HG03565 (cell line): ENCODE data around the gene MTCL1.

Source experiments
- ATAC-seq: cut with Tn5 transposase; IDR thresholded peaks from one replicate; pipeline ENCODE4 v1.9.1; 2021; ENCODE audit warnings: mild to moderate bottlenecking, moderate library complexity; ENCODE audit not compliant: unreplicated experiment

MTCL1 gene

GRCh38 chr18:8806100-8806797, 100.9 kb downstream of the MTCL1 start:
- no peak for ATAC-seq

GRCh38 chr18:8806798-8807487, 101.6 kb downstream of the MTCL1 start:
- no peak for ATAC-seq

- ATAC-seq: no peak
Measured at GRCh38 chr18:8807488-8807805, 102.1 kb downstream of the MTCL1 start.

DNA sequence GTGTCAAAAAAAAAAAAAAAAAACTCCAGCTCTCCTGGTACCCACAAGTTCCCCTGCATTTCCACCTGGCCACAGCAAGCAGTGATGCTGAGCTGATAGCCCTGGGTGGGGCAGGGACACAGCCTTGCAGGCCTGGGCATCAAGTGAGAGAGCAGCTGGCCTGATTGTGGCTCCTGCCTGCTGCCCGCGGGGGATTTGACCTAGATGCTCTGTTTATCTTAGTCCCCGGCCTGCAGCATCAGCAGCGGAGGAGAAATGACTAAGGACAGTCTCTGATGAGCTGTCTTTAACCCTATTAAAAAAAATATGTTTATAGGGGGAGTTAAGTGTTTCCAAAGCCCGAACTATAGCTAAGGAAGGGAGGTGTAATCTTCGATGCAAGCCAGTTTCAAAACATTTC, 102.6 kb downstream of the MTCL1 start:
- no peak for ATAC-seq

- ATAC-seq: no peak
Measured at GRCh38 chr18:8809514-8809913, 104.2 kb downstream of the MTCL1 start.

GRCh38 chr18:8810157-8810556, 104.8 kb downstream of the MTCL1 start:
- no peak for ATAC-seq

DNA sequence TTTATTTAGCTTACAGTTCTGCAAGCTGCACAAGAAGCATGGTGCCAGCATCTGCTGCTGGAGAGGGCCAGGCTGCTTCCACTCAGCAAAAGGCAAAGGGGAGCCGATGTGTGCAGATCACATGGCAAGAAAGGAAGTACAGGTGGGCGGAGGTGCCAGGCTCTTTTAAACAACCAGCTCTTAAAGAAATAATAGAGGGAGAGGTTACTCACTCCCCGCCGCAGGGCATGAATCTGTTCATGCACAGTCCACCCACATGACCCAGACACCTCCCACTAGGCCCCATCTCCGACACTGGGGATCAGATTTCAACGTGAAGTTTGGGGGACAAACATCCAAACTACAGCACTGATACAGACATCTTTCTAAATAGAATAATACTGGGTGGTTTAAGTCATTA, 105.8 kb downstream of the MTCL1 start:
- no peak for ATAC-seq

DNA sequence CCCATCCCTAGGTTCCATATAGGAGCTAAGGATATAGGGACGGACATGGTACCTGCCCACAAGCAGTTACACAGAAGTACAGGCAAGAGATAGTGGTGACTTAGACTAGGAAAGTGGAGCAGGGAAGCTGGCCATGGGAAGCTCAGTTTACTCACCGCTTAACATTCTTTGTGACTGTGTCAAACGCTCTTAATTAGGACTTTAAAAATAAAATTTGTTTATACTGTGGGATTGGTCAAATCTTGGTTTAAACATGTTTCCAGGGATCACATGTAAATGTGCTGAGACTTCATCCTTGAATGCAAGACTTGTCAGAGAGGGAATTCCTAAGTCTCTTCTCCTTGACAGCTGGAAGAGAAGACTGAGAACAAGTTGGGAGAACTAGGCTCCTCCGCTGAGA, 107.3 kb downstream of the MTCL1 start:
- no peak for ATAC-seq

GRCh38 chr18:8813611-8814010, 108.3 kb downstream of the MTCL1 start:
- ATAC-seq: no peak

DNA sequence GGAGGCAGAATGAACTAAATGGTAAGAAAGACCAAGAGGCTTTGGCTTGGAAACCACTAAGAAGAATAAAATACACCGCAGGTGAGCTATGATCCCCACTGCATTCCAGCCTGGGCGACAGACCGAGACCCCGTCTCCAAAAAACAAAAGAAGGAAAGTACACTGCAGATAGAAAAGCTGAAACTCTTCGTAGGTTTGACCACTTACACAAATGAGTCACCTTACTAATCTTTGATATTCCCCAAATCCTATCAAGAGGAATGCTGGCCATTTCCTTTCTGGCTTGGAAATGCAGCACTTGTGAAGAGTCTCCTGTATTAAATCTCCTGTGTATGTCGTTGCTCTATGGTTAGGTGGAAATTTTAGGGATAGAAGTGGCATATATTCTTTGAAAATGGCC, 108.8 kb downstream of the MTCL1 start:
- no peak for ATAC-seq

DNA sequence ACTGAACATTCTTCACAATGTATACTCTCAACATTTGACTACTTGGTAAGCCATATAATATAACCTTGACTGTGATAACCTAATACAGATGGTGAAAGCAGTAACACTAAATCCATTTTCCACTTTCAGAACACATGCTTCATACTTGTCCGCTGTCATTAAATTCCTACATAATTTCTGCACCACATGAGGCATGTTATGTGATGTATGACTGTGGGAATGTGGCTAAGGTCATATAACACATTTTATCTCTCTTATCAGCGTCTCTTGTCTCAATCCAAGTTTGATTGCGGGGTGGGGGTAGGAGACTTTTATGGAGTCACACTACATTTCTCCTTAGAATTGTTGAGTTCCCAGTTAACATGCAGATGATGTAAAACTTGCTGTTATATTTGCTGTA, 110.9 kb downstream of the MTCL1 start:
- no peak for ATAC-seq

- no peak for ATAC-seq
Measured at GRCh38 chr18:8816816-8817215, 111.5 kb downstream of the MTCL1 start.

DNA sequence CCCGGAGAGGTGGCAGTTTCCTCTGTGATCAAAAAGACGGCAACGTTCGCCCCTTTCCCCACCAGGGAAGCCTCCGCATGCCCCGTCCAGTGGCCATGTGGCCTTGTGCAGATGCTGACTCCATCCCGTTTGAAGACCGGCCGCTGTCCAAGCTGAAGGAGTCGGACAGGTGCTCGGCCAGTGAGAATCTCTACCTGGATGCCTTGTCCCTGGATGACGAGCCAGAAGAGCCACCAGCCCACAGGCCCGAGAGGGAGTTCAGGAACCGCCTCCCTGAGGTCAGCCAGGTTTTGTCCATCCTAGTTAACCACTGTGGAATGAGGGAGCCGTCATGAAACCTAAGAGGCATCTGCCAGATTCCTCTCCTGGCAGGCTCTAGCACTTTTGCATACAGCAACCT, 113.6 kb downstream of the MTCL1 start:
- ATAC-seq: no peak

- ATAC-seq: no peak
Measured at GRCh38 chr18:8820396-8821082, 115.2 kb downstream of the MTCL1 start.

DNA sequence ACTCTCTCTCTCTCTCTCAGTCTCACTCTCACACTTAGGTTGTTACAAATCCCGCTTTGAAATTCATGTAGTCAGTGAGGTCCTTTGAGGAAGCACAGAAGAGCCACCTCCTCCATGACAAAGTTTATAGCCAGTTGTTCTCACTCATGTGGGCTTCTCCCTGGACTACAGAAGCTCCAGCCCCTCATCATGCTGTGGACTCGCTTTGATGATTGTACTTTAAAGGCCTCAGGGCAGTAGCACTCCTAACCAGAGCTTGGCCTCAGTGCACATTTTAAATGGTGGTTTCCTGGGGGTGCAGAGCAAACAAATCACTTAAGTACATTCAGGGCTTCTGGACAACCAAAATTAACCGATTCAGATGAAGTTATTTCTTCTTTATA, 115.7 kb downstream of the MTCL1 start:
- ATAC-seq: no peak

DNA sequence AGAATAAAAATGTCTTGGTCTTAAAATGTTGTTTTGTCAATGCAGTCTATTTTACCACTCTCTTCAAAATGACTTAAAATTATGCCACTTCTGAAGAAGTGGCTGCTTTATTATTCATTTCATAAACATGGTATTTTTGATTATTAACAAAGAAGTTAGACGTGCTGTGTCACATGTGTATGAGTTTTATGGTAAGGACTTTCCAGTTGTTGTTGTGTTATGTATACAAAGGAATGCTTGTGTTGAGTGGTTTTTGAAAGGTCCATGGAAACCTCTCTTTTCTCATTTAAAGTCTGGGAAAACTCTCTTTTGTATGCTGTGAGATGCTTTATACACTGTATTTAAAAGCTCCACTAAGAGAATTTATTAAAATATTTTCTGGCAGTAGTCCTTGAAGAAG, 116.2 kb downstream of the MTCL1 start:
- no peak for ATAC-seq

DNA sequence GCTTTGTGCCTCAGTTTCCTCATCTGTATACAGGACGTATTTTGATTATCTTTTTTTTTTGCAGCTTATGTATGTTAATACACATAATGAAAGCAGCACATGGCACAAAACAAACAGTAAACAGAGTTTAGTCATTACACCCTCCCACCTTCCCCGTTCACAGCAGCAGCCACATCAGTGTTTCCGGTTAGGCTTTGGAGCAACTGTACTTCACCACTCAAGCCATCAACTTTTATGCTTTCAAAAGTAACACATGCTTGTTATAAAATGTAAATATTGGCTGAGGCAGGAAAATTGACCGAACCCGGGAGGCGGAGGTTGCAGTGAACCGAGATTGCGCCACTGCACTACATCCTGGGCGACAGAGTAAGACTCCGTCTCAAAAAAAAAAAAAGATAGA, 117.3 kb downstream of the MTCL1 start:
- no peak for ATAC-seq

- ATAC-seq: no peak
Measured at GRCh38 chr18:8823530-8823929, 118.2 kb downstream of the MTCL1 start.

- no peak for ATAC-seq
Measured at GRCh38 chr18:8824846-8825245, 119.5 kb downstream of the MTCL1 start.

- ATAC-seq: no peak
Measured at GRCh38 chr18:8825273-8825672, 119.9 kb downstream of the MTCL1 start.

GRCh38 chr18:8825729-8826375, 120.5 kb downstream of the MTCL1 start:
- no peak for ATAC-seq

DNA sequence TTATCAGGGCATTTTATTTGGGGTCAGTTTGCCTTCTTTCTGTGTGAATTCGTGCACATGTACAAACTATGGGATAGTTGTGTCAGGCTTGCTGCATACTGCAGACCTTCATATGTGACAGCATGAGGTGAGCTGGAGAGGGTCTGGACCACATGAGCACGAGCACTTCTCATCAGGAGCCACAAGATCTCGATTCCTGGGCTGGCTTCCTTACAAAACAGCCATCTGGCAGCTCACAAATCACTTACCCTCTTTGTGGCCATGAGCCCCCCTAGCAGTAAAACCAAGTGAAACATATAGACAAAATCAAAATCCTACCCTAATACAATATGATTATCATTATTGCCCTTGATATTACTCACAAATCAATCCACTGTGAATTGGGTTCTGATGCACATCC, 121.2 kb downstream of the MTCL1 start:
- no peak for ATAC-seq
